Measurements from ENCODE around the gene PPP1R37.
A peak's percentile ranks its signal among the peaks of the same experiment; 100 is the strongest.

PPP1R37 gene

GRCh38 chr19:45172173-45172572, 79.2 kb downstream of the PPP1R37 start:
- no peak for TF ChIP-seq CTCF (IDR thresholded peaks at IDR 0.05; ENCODE audit: insufficient read depth, low read length, missing control alignments)

DNA sequence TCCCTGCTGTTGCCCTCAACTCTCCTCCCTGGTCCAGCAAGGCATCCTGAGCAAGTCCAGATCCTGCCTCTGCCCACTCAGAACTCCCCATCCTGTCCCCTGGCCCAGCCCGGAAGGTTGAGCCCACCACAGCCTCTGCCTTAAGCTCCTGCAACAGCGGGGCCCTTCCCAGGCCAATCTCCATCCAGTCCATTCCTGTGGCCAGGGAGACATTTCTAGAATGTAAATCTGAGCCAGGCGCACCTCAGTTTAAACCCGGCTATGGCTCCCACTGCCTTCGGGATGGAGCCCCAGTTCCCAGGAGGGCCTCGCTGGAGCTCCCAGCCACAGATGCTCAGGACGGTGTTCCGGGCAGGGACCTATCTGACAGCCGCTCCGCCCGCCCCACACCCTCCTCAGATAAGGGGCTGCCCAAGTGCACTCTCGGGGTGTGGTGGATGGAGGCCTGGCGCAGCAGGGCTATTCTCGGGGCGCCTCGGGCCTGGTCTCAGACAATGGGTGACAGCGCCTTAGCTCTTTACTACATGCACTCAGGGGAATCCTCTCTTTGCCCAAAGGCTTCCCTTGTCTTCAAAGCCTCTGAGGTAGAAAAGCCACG, 79.7 kb downstream of the PPP1R37 start:
- no peak for TF ChIP-seq CTCF (IDR thresholded peaks at IDR 0.05; ENCODE audit: insufficient read depth, low read length, missing control alignments)
- ChIA-PET POLR2A (no interaction called here), CTCF (interaction anchor here (0.5 kb wide), 1 partner anchor 221 kb away, joined by 4 read pairs; no protein-coding TSS in a partner anchor)
- DNase-seq (ENCODE audit: low read depth, low spot score): no peak
- no peak overlapping the region for H3K4me3 ChIP-seq (ENCODE audit: low read depth, low read length)

More at GRCh38 chr19:45172173-45172572, 79.2 kb downstream of the PPP1R37 start:
- DNase-seq (ENCODE audit: low read depth, low spot score): no peak
- H3K4me3 ChIP-seq (ENCODE audit: low read depth, low read length): no peak overlapping the region
- ChIA-PET CTCF (interaction anchor here (0.5 kb wide), 1 partner anchor 222 kb away, joined by 4 read pairs; no protein-coding TSS in a partner anchor), POLR2A (no interaction called here)

- peak; percentile 75 for DNase-seq (ENCODE audit: low read depth, low spot score)
- ChIA-PET CTCF (interaction anchor here (1.4 kb wide), 1 partner anchor 10 kb away, joined by 4 read pairs; no protein-coding TSS in a partner anchor), POLR2A (no interaction called here)
- no peak for TF ChIP-seq CTCF (IDR thresholded peaks at IDR 0.05; ENCODE audit: insufficient read depth, low read length, missing control alignments)
- H3K4me3 ChIP-seq (ENCODE audit: low read depth, low read length): no peak overlapping the region
Observed at GRCh38 chr19:45173816-45174215, 80.8 kb downstream of the PPP1R37 start.

- CTCF ChIA-PET: no interaction called here
- TF ChIP-seq CTCF (IDR thresholded peaks at IDR 0.05; ENCODE audit: insufficient read depth, low read length, missing control alignments): no peak
- DNase-seq (ENCODE audit: low read depth, low spot score): no peak
- POLR2A ChIA-PET: no interaction called here
- H3K4me3 ChIP-seq (ENCODE audit: low read depth, low read length): no peak overlapping the region
Observed at GRCh38 chr19:45175515-45176345, 82.8 kb downstream of the PPP1R37 start.

GRCh38 chr19:45177817-45178261, 84.9 kb downstream of the PPP1R37 start, which contains the start of gene TRAPPC6A:
TRAPPC6A (minus strand) TSS chr19:45178237; CDS start chr19:45178218, 19 bp downstream.
- peak; percentile 23 for DNase-seq (ENCODE audit: low read depth, low spot score)
- H3K4me3 ChIP-seq (ENCODE audit: low read depth, low read length): peak within 1 kb of the TSS; percentile 90
- TF ChIP-seq CTCF (IDR thresholded peaks at IDR 0.05; ENCODE audit: insufficient read depth, low read length, missing control alignments): no peak
- ChIA-PET POLR2A (interaction anchor here (1.0 to 2.5 kb wide), 6 partner anchors 9 to 301 kb away, joined by 3 to 16 read pairs (median 5); partner anchors contain the start of genes CLASRP and PPP1R37), CTCF (interaction anchor here (0.6 to 2.3 kb wide), 14 partner anchors 8 to 160 kb away, joined by 3 to 12 read pairs (median 4); no protein-coding TSS in a partner anchor)
